Activated CD4-positive, alpha-beta T cell treated with anti-CD3 and anti-CD28 coated beads for 48 hours (primary cell): ENCODE measurements around the gene DENND10.
A peak's percentile ranks its signal among the peaks of the same experiment; 100 is the strongest.
"Not testable (repeated sequence)": the region's sequence is repeated elsewhere in the genome, so short reads cannot be mapped to it uniquely, and the experiment has no call there.

ENCODE experiments used
- DNase-seq: peaks from one replicate; pipeline ENCODE4 v3.0.0-alpha.2; 2020

The DENND10 gene

GRCh38 chr10:119133949-119134348 is 30.0 kb downstream of the DENND10 start:
- peak; percentile 69 for DNase-seq

- DNase-seq, result peak; percentile 27
Measured at GRCh38 chr10:119135513-119135881, 31.6 kb downstream of the DENND10 start.

DNA sequence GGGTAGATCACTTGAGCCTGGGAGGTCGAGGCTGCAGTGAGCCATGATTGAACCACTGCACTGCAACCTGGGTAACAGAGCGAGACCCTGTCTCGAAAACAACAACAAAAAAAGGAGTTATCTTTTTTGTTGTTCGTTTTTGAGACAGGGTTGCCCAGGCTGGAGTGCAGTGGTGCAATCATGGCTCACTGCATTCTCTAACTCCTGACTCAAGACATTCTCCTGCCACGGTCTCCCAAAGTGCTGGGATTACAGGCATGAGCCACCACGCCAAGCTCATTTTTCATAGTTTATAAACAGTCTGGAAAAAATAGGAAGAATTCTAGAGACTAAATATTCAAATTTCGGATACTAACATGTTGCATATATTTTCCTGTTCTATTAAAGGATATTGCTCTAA is 32.2 kb downstream of the DENND10 start:
- no peak for DNase-seq

GRCh38 chr10:119137878-119138277 is 34.0 kb downstream of the DENND10 start:
- DNase-seq, result not testable (repeated sequence)

- DNase-seq, result no peak
Measured at GRCh38 chr10:119138346-119139306, 34.7 kb downstream of the DENND10 start.

DNA sequence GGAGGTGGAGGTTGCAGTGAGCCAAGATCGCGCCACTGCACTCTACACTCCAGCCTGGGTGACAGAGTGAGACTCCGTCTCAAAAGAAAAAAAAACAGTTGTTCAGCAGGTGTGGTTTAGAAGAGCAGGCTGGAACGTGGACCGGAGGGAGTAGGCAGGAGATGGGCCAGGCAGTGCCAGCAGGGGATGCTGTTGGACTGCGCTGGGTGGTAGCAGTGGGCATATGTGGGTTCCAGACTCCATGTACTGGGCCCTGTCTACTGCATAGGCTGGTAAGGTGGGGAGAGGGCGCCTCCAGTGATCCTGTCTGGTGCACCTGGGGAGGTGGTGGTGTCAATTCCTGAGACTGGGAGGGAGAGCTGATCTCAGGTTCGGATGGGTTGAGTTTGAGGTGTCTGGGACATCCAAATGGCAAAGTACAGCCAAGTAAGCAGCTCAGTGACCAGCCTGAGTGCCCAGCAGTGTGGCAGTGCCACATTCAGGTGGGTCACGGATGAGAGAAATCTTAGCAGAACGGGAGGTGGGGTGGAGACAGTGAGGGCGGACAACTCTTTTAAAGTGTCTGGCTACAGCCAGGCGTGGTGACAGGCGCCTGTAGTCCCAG is 35.7 kb downstream of the DENND10 start:
- DNase-seq, result peak; percentile 61

GRCh38 chr10:119140603-119141245 is 36.8 kb downstream of the DENND10 start:
- DNase-seq, result no peak

DNA sequence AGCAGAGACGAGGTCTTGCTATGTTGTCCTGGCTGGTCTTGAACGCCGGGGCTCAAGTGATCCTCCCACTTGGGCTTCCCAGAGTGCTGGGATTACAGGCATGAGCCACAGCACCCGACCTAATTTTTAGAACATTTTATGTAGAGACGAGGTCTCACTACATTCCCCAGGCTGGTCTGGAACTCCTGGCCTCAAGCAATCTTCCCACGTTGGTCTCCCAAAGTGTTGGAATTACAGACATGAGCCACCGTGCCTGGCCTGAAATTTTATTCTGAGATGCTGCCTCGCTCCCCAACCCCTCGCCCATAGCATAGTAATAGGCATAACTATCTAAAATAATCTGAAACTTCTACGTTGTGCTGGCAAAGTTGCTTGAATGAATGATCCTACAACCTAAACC is 39.7 kb downstream of the DENND10 start:
- DNase-seq, result no peak

GRCh38 chr10:119149157-119149556 is 45.2 kb downstream of the DENND10 start:
- DNase-seq, result no peak

DNA sequence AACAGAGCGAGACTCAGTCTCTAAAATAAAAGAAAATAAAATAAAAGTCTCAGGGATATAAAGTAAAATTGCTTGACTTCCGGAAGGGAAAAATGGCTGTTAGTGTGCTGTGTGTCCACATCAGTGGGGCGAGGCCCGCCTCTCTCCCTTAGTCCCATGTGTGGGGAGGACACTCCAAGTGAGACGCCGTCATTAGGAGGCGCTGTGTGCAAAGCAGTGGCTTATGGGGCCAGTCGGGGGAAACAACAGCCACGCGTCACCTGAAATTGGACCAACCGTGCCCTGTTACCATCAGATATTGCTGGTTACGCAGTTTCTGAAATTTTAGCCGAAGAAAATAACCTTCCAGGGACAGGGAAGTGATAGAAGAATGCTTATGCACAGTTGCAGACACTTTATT is 45.8 kb downstream of the DENND10 start:
- no peak for DNase-seq

DNA sequence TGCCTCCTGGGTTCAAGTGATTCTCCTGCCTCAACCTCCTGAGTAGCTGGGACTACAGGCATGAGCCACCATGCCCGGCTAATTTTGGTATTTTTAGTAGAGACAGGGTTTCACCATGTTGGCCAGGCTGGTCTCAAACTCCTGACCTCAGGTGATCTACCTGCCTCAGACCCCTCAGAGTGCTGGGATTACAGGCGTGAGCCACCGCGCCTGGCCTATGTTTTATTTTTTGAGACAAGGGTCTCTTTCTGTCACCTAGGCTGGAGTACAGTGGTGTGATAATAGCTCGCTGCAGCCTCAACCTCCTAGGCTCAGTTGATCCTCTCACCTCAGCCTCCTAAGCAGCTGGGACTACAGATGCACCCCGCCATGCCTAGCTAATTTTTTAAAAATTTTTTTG is 47.7 kb downstream of the DENND10 start:
- not testable (repeated sequence) for DNase-seq

DNA sequence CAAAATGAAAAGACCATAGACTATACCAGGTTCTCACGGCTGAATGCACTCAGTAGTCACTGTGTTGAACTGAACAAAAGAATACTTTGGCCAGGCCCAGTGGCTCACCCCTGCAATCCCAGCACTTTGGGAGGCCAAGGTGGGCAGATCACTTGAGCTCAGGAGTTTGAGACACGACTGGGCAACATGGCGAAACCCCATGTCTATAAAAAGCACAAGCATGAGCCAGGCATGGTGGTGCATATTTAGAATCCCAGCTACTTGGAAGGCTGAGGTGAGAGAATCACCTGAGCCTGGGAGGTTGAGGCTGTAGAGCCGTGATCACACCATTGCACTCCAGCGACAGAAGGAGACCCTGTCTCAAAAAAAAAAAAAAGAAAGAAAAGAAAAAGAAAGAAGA is 49.1 kb downstream of the DENND10 start:
- no peak for DNase-seq

DNA sequence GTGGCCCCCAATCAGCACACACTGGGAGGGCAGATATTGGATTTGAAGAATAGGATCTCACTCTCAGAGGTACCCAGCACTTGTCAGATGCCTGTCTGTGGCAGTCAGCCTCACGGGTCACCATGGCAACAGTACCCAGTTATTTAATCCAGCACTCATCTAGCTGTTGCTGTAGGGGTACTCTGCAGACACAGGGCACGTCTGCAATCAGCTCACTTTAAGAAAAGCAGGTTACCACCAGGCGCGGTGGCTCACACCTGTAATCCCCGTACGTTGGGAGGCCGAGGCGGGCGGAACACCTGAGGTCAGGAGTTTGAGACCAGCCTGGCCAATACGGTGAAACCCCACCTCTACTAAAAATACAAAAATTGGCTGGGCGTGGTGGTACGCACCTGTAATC is 49.7 kb downstream of the DENND10 start:
- DNase-seq, result no peak

GRCh38 chr10:119159332-119159731 is 55.4 kb downstream of the DENND10 start:
- DNase-seq, result no peak

DNA sequence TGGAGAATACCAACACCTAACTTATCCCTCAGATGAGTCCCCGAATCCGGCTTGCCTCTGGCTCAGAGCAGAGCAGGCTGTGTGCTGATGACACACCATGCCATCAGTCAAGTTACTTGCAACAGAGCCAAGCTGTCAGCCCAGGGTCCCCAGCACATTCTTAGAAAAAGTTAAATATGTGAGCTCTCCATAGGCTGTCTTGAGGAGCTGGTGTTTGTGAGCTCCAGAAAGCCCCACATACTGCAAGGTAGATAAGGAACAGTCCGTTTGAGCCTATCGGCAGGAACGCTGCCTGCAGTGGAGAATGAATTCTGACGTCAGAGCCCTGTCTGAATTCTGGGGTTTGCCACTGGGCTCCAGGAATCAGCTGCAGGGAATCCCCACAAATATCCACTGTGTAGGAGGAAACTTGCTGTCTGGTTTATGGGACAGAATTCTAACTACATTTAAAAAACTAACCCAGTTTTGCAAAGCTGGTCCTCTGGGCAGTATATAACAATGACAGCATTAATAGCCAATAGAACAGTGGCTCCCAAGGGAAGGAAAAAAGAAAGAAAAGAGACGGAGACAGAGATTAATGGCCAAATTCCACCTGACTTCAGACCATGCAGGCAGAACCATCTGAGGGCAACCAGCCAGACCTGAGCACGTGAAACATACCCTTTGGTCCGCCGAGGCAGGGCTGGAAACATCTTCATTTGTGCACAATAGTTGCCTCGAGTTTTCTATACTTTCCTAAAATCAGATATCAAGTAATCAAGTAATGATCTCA is 58.0 kb downstream of the DENND10 start:
- DNase-seq, result no peak

- no peak for DNase-seq
Measured at GRCh38 chr10:119162452-119163092, 58.7 kb downstream of the DENND10 start.

GRCh38 chr10:119165171-119166117 is 61.5 kb downstream of the DENND10 start, which contains the start of gene SFXN4:
Gene SFXN4, minus strand, starts transcription at chr10:119165714. Its CDS starts 67 bp downstream, at chr10:119165647.
- peak; percentile 84 for DNase-seq

- DNase-seq, result no peak
Measured at GRCh38 chr10:119166118-119166500, 62.2 kb downstream of the DENND10 start.

- DNase-seq, result no peak
Measured at GRCh38 chr10:119166564-119166963, 62.7 kb downstream of the DENND10 start.

DNA sequence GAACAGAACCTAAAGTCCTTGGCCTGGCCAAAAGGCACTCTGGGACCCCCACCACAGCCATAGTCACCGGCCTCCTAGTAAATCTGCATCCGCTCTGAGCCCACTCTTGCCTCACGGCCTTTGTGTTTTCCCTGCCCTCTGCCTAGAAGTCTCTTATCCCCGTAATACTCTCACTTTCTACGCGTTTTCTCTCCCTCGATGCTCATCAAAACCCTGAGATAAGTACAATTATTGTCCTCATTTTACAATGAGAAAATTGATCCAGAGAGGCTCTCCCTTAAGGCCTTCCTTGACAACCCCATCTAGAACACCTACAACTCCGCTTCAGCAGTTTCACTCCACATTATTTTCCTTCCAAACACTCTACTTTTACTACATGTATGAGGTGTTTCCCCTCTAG is 63.1 kb downstream of the DENND10 start:
- no peak for DNase-seq

- DNase-seq, result no peak
Measured at GRCh38 chr10:119174109-119174508, 70.2 kb downstream of the DENND10 start.
